K562 (cell line): ENCODE results near the gene RGS4. TPM values are rescaled to one million over a fixed set of nuclear protein-coding genes. Genes with fewer than 3 reads are reported as not detected.

Experiments
- ARNT ChIP-seq, 2 experiments: fragments of 450-650 bp; IDR thresholded peaks; 2 replicates each; pipeline ENCODE4 v1.6.1; 2016; ENCODE audit warnings: mild to moderate bottlenecking in 1 of 2
- ATF1 ChIP-seq, 2 experiments: fragments of 450-650 bp in 1 of 2; IDR thresholded peaks; 2 replicates each; pipeline ENCODE4 v1.6.1; 2016; ENCODE audit warnings: missing compliant biosample characterization in 1 of 2, missing genetic modification characterization in 1 of 2
- BMI1 ChIP-seq: fragments of 150-350 bp; IDR thresholded peaks from 2 replicates; pipeline ENCODE4 v1.6.1; 2014; ENCODE audit warnings: low read length
- CBFB ChIP-seq: sonication (generic); formaldehyde crosslinking; IDR thresholded peaks from 2 replicates; pipeline ENCODE4 v1.4.0; 2020; ENCODE audit warnings: mild to moderate bottlenecking, missing genetic modification reagents
- DNMT1 ChIP-seq: fragments of 450-650 bp; IDR thresholded peaks from 2 replicates; pipeline ENCODE4 v1.6.1; 2016; ENCODE audit warnings: antibody characterized with exemption, mild to moderate bottlenecking
- E4F1 ChIP-seq: fragments of 250-450 bp; sonication (Bioruptor Pico); IDR thresholded peaks from 2 replicates; pipeline ENCODE4 v1.5.0; 2021; ENCODE audit warnings: mild to moderate bottlenecking, borderline replicate concordance
- PTBP1 ChIP-seq: fragments of 200-400 bp; formaldehyde crosslinking; IDR thresholded peaks from 2 replicates; pipeline ENCODE4 v1.6.1; 2017; ENCODE audit warnings: low read depth, low read length
- RBM22 ChIP-seq: fragments of 200-400 bp; formaldehyde crosslinking; IDR thresholded peaks from 2 replicates; pipeline ENCODE4 v1.6.1; 2018; ENCODE audit warnings: low read length, low read depth; ENCODE audit not compliant: poor library complexity, severe bottlenecking
- ZNF354B ChIP-seq: fragments of 250-450 bp; sonication (Bioruptor Pico); IDR thresholded peaks from 2 replicates; pipeline ENCODE4 v1.4.0; 2020
- ZNF57 ChIP-seq: fragments of 450-650 bp; formaldehyde crosslinking; IDR thresholded peaks from 2 replicates; pipeline ENCODE4 v1.4.0; 2020; ENCODE audit warnings: mild to moderate bottlenecking, moderate library complexity
- polyA plus RNA-seq, 8 experiments: library from polyadenylated mRNA; depleted of rRNA in 4 of 8; stranded (reverse) in 5 of 8; unstranded in 3 of 8; fragments of >200 nt; fragmentation: Nextera tagmentation in 2 of 8; fragmentation: Illumina TruSeq in 1 of 8; extraction: Ambion mirVana in 2 of 8; extraction: Trizol in 1 of 8; gene quantifications; 2 replicates each; pipeline versions ENCODE4 v1.2.1 to v1.2.3, GENCODE V29; 2011 to 2014; ENCODE audit warnings: inconsistent platforms in 1 of 8, missing spikeins in 1 of 8
- total RNA-seq, 7 experiments: library from RNA; depleted of rRNA in 6 of 7; stranded (reverse); fragments of >200 nt in 6 of 7; fragmentation: Illumina TruSeq in 2 of 7; extraction: Trizol in 2 of 7; gene quantifications; 2 replicates each; pipeline versions ENCODE4 v1.2.1 to v1.2.3, GENCODE V29; 2011 to 2021; ENCODE audit warnings: low replicate concordance in 1 of 7
- TF ChIP-seq, protein P1 (sequence below), 3 experiments: fragments of 200-800 bp in 1 of 3; sonication (Bioruptor generic) in 1 of 3; sonication (generic) in 1 of 3; formaldehyde crosslinking in 1 of 3; IDR thresholded peaks; 2 replicates each; pipeline versions ENCODE4 v1.6.1 to v1.8.0; 2016 to 2022; ENCODE audit warnings: mild to moderate bottlenecking in 2 of 3, missing compliant biosample characterization in 2 of 3, missing genetic modification characterization in 2 of 3, missing genetic modification reagents in 1 of 3

The RGS4 gene
- total and polyA plus RNA-seq, 9 of the 15 experiments (the other 6 are each of a cell fraction or from before 2014, with no cell fraction given) = not detected

DNA sequence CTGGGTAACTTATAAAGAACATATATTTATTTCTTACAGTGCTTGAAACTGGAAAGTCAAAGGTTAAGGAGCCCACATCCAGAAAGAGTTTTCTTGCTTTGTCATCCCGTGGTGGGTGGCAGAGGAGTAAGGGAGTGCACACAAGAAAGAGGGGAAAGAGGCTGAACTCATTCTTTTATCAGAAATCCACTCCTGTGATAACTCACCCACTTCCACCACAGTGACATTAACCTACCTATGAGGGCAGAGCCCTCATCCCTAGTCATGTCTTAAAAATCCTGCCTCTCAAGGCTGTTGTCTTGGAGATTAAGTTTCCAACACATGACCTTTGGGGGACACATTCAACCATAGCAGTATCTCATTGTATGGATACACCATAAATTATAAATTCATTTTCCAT lies 32.5 kb upstream of the RGS4 start (continued):
- TF ChIP-seq, protein P1, sequence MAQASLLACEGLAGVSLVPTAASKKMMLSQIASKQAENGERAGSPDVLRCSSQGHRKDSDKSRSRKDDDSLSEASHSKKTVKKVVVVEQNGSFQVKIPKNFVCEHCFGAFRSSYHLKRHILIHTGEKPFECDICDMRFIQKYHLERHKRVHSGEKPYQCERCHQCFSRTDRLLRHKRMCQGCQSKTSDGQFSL (CRISPR knock-in tag; IDR thresholded peaks at IDR 0.05) = no peak
- TF ChIP-seq, protein P1 (tag; IDR thresholded peaks at IDR 0.05) = no peak
- TF ChIP-seq ZNF57 (no peak), ATF1 (CRISPR knock-in tag; IDR thresholded peaks at IDR 0.05) (no peak), ATF1 (tag; IDR thresholded peaks at IDR 0.05) (no peak), E4F1 (CRISPR knock-in tag) (no peak), ZNF354B (no peak), ARNT (IDR thresholded peaks at IDR 0.05) (no peak), BMI1 (no peak), RBM22 (no peak), DNMT1 (no peak), CBFB (CRISPR knock-in tag) (no peak), PTBP1 (no peak)
